GM18499 (cell line): ENCODE measurements around the gene PCGF3.
"Not testable (repeated sequence)": the region's sequence is repeated elsewhere in the genome, so short reads cannot be mapped to it uniquely, and the experiment has no call there.

Experiments used
- ATAC-seq: cut with Tn5 transposase; IDR thresholded peaks from one replicate; pipeline ENCODE4 v1.9.1; 2021; ENCODE audit warnings: moderate number of reproducible peaks; ENCODE audit not compliant: insufficient read depth, unreplicated experiment

Gene PCGF3

DNA sequence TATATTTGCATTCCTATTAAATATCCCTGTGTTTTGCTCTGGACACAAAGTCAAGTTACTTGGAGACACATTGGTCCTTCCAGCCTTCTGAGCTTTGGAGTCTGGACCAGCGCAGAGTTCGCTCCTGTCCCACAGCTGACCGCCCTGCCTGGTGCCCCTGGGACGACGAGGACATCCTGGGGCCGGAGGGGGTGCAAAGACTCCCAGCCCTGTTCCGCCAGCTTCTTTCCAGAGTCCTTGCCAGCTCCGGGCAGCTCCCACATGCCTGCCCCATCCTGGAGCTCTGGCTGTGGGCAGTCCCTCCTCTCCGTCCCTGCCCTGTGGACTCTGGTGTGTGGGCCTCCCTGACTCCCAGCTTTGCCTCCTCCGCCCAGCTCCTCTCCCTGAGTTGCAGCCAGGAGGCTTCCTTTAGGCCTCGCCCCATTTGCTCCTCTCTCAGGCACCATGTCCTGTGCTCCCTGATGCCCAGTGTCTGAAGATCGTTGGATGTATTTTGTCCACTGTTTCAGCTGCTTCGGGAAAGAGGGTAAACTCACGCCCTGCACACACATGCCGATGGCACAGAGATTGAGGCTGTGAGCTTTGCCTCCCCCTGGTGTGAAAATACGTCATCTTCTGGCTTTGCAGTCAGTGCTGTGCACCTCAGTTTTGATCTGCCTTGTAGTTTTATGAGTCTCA lies 4.9 kb upstream of the PCGF3 start:
- ATAC-seq, result no peak

DNA sequence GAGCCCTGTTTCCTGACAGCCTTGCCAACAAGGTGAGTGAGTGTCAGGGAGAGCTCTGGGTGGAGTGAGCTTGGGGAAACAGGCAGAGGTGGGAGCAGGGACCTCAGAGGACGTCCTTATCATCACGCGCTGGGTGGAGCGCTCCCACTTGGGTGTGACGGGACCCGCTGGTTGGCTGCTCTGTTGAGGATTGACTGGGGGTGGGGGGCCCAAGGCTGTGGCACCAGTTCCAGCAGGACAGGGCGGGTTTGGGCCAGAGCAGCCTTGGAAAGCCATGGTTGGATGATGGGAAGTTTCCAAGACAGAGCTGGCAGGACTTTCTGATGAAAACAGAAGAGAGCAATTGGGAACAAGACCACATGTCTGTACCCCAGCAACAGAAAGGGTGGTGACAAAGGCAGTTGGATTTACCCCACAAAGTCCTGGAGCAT lies 3.0 kb upstream of the PCGF3 start:
- ATAC-seq, result no peak

DNA sequence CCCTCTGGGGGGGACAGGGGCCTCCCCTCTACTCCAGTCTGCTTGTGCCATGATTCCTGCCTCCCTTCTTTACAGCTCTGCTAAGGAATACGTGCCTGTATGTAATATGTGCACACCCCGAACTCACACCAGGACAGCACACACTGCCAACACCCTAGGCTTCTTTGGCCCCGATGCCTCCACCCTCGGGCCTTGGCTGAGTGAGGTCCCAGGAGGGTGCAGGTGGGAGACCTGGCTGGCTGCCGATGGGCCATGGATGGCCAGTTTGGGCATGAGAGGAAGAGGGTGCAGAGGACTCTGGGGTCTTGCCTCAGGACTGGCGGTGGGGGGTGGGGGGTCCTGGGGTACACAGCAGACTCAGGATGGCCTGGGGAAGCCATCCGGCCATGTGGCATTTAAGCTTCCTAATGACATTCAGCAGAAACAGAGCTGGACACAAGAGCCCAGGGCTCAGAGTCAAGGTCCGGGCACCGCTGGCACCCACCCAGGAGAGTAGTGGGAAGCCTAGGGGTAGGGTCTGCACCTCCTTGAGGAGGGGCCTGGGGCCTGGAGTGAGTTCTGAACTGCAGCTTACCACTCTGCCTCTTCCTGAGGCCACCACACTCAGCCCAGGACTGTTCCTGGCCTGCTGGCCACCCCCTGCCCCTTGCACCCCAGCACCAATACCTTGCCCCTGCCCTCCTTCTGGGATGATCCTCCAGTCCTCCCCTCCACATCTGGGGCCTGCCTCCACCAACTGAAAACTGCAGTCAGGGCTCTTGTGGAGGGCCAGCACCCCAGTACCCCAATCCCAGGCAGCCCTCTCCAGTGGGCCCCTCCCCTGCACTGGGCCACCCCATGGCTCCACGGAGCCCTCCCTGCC lies 2.1 kb upstream of the PCGF3 start:
- no peak for ATAC-seq

- ATAC-seq, result no peak
Measured at GRCh38 chr4:704198-704891, 1.3 kb upstream of the PCGF3 start.

GRCh38 chr4:704971-705277 lies 708 bp upstream of the PCGF3 start:
- no peak for ATAC-seq

- not testable (repeated sequence) for ATAC-seq
Measured at GRCh38 chr4:706083-706633, 526 bp downstream of the PCGF3 start.

DNA sequence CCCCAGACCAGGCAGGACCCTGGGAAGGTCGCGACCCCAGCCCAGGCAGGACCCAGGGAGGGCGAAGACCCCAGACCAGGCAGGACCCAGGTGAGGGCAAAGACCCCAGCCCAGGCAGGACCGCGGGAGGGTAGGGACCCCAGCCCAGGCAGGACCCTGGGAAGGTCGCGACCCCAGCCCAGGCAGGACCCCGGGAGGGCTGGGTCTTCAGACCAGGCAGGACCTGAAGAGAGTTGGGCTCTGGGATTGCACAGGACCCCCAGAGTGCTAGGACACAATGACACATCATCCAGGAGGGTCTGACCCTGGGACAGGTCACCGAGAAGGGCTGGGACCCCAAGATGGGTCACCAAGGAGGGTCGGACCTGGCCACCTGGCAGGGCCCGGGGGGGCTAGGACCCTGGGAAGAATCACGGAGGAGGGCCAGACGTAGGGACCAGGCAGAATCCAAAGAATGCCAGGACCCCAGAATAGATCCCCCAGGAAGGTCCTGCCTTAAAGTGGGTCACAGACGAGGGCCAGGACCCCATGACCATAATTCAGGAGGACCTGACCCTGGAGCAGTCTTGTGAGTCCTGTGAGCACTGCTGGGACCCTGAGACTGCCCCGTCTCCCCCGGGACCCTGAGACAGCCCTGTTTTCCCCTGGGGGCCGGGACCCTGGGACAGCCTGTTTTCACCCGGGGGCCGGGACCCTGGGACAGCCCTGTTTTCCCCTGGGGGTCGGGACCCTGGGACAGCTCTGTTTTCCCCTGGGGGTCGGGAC lies 1.4 kb downstream of the PCGF3 start:
- no peak for ATAC-seq

DNA sequence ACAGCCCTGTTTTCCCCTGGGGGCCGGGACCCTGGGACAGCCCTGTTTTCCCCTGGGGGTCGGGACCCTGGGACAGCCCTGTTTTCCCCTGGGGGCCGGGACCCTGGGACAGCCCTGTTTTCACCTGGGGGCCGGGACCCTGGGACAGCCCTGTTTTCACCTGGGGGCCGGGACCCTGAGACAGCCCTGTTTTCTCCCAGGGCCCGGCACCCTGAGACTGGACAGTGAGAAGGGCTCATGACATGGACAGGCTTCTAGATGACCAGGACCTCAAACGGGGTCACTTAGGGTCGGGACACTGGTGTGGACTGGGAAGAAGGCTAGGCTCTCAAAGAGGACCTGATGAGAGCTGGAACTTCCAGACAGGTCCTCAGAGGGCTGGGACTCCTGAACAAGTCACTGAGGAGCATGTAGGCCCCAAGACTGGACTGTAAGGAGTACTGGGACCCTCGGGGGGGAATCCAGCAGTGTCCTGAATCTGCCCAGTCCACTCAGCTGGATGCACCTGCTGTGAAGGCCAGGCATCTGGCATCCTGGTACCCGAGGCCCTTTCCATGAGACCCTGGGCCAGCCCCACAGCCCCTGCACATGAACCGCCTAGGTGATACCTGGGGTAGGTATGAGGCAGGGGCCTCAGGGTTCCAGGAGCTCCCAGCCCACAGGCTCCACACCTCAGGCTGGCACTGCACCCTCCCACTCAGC lies 2.4 kb downstream of the PCGF3 start:
- ATAC-seq, result no peak

DNA sequence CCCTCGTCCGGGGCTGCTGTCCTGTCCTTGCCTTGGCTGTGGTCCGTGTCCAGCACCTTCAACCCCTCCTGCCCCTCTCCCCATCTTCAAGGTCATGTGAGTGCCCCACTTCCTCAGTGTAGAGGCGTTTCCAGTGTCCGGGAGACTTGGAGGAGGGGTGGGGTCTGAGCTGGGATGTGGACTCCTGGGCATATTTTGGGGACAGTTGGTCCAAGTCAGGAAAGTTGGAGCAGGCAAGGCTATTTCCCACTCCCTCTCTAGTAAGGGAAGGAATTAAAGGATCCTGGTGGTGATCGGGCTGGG lies 3.0 kb downstream of the PCGF3 start:
- ATAC-seq, result no peak

DNA sequence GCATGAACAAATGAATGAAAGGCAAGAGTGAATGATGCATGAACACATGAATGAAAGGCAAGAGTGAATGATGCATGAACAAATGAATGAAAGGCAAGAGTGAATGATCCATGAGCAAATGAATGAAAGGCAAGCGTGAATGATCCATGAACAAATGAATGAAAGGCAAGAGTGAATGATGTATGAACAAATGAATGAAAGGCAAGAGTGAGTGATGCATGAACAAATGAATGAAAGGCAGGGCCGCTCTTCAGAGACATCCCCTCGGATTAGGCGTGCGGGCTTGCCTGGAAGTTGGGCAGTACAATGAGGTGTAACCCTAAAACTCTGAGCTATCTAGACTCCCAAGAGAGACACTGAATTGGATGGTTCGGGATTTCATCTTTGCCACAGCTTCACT lies 3.7 kb downstream of the PCGF3 start:
- no peak for ATAC-seq

- ATAC-seq, result no peak
Measured at GRCh38 chr4:710116-710515, 4.5 kb downstream of the PCGF3 start.

GRCh38 chr4:710916-711315 lies 5.3 kb downstream of the PCGF3 start:
- no peak for ATAC-seq

DNA sequence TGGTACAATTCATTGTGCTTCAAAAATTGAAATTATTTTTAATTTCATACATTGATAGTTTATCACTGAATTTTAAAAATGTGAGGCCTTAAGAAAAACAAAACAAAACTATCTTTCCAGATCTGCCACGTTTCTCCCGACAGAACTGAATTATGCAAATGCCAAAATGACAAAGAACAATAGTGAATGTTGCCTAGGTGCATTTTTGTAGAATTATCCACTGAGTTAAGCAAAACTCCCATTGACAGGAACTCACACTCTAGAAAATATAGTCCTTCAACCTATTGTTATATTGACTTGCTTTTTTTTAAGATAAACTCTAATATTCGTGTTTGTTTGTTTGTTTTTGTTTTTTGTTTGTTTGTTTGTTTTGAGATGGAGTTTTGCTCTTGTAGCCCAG lies 6.5 kb downstream of the PCGF3 start:
- ATAC-seq, result no peak

GRCh38 chr4:712916-713632 lies 7.4 kb downstream of the PCGF3 start:
- no peak for ATAC-seq

GRCh38 chr4:714087-714486 lies 8.5 kb downstream of the PCGF3 start:
- no peak for ATAC-seq

DNA sequence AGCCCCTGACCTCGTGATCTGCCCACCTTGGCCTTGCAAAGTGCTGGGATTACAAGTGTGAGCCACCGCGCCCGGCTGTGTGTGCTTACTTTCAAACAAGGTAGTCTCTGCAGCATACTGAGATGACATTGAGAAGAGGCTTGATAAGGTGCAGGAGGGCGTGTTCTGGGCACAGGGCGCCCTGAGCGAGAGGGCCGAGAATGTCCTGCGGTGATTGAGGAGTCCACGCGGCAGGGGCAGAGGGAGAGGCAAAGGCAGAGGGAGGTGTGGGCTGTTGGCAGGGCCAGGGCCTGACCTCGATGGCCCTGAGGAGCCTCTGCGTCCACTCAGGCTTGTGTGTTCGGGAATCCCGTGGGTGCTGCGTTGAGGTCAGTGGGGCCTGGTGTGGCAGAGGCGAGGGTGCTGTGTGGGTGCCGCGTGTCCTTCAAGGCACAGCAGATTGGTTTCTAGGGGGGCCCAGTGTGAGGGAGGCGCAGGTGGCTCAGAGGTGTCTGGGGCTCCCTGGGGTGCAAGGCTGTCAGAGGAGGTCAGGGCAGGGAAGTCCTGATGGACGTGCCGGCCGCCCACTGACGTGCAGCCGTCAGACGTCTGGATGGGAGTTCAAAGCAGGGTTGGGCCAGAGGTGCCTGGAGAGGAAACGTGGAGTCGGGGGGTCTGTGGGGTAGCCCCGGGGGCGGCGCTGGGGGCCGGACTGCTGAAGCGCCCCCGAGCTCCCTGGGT lies 12.1 kb downstream of the PCGF3 start:
- ATAC-seq, result no peak

DNA sequence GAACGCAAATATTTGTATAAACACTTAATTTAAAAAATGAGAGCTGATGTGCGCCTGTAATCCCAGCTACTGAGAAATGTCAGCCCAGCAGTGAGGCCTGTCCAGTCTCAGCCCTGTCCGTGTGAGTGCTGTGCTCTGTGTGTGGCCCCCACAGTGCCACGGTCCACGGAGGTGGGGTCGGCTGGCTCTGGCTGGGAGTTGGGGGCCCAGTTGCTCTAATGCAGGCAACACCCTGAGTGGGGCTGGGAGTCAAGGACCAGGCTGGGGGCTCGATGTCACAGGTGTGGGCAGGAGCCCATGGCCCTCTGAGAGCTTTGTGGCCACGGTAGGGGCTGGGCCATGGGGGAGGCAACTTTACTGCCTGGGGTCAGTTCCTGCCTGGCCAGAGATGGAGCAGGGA lies 12.8 kb downstream of the PCGF3 start:
- ATAC-seq, result no peak

DNA sequence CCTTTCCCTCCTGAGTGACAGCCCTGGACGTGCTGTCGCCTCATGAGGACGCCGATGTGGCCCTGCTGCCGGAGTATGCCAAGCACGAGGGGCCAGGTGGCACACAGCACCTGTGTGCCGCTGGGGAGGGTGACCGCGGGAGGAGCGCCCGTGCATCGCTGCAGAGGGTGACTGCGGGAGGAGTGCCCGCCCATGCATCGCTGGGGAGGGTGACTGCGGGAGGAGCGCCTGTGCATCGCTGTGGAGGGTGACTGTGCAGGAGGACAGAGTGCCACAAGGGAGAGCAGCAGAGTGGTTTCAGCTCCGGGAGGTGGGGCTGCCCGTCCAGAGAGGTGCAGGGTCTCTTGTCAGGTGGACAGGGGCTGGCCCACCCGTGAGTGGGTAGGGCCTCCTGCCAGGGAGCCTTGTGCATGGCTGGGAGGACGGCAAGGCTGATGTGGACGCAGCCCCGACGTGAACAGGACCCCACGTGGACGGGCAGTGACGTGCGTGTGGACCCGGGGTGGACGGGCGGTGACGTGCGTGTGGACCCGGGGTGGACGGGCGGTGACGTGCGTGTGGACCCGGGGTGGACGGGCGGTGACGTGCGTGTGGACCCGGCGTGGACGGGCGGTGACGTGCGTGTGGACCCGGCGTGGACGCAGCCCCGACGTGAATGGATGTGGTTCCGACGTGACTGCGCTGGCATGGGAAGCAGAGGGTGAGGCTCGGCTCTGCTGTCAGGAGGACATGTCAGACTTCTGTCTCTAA lies 14.7 kb downstream of the PCGF3 start:
- ATAC-seq, result no peak
